PC-9 (cell line): Measurements from ENCODE around the gene KIF5A. TPM values are rescaled to one million over a fixed set of nuclear protein-coding genes. Genes with fewer than 3 reads are reported as not detected.
A peak's percentile ranks its signal among the peaks of the same experiment; 100 is the strongest.

Experiments
- BruUV-seq: library from RNA; stranded (reverse); fragments of 400-500 nt; replicated peaks from 2 replicates; lab custom pipeline; 2021; lab: Mats Ljungman, UMichigan
- CTCF ChIA-PET: fragments of 300-600 bp; sonication (Branson Sonifier 250); formaldehyde crosslinking; loops from one replicate; lab custom pipeline; 2022; ENCODE audit warnings: antibody characterized with exemption; lab: Charles Lee
- POLR2A ChIA-PET: fragments of 300-600 bp; sonication (Branson Sonifier 250); formaldehyde crosslinking; loops from one replicate; lab custom pipeline; 2022; ENCODE audit warnings: antibody characterized with exemption; ENCODE audit not compliant: unreplicated experiment; lab: Charles Lee
- DNase-seq, 2 experiments: peaks; one replicate each; pipeline versions ENCODE4 v3.0.0 to v3.0.0-alpha.2; 2015 to 2022; ENCODE audit warnings: mixed read lengths in 1 of 2
- H2AFZ ChIP-seq: fragments of 200-600 bp; sonication (generic); 2 replicates; pipeline ENCODE4 v1.8.1; 2017; ENCODE audit warnings: antibody characterized with exemption
- H3F3A ChIP-seq: fragments of 200-600 bp; sonication (generic); 2 replicates; pipeline ENCODE4 v1.8.1; 2017; ENCODE audit warnings: antibody characterized with exemption, mild to moderate bottlenecking, low read depth; ENCODE audit not compliant: insufficient read depth
- H3K27ac ChIP-seq: fragments of 200-600 bp; sonication (generic); 2 replicates; pipeline ENCODE4 v1.6.1; 2016; ENCODE audit warnings: mixed run types
- H3K27me3 ChIP-seq: fragments of 200-600 bp; sonication (generic); 2 replicates; pipeline ENCODE4 v1.6.1; 2016; ENCODE audit warnings: low read depth, mixed run types; ENCODE audit not compliant: insufficient read depth
- H3K36me3 ChIP-seq: fragments of 200-600 bp; sonication (generic); 2 replicates; pipeline ENCODE4 v1.6.1; 2016; ENCODE audit warnings: low read depth, mixed run types
- H3K4me1 ChIP-seq: fragments of 200-600 bp; sonication (generic); replicated peaks from 2 replicates; pipeline ENCODE4 v1.6.1; 2016; ENCODE audit warnings: mixed run types; ENCODE audit not compliant: insufficient read depth
- H3K4me2 ChIP-seq: fragments of 200-600 bp; sonication (generic); 2 replicates; pipeline ENCODE4 v1.6.1; 2017; ENCODE audit warnings: mixed run types
- H3K4me3 ChIP-seq: fragments of 200-600 bp; sonication (generic); 2 replicates; pipeline ENCODE4 v1.6.1; 2016; ENCODE audit warnings: mixed run types
- H3K79me2 ChIP-seq: fragments of 200-600 bp; sonication (generic); 2 replicates; pipeline ENCODE4 v1.6.1; 2017; ENCODE audit warnings: low read depth, mixed run types
- H3K9me2 ChIP-seq: fragments of 200-600 bp; sonication (generic); 2 replicates; pipeline ENCODE4 v1.8.1; 2017; ENCODE audit warnings: mild to moderate bottlenecking; ENCODE audit not compliant: insufficient read depth
- H3K9me3 ChIP-seq: fragments of 200-600 bp; sonication (generic); 2 replicates; pipeline ENCODE4 v1.8.1; 2016; ENCODE audit warnings: low read depth; ENCODE audit not compliant: insufficient read depth
- H4K20me1 ChIP-seq: fragments of 200-600 bp; sonication (generic); 2 replicates; pipeline ENCODE4 v1.8.1; 2017; ENCODE audit not compliant: insufficient read depth
- EZH2 ChIP-seq: fragments of 200-600 bp; sonication (generic); IDR thresholded peaks from 2 replicates; pipeline ENCODE4 v1.8.0; 2017; ENCODE audit warnings: antibody characterized with exemption, low read depth
- intact Hi-C: fragments of 100-400 bp; cut with micrococcal nuclease; formaldehyde crosslinking; loops from one replicate; pipeline ENCODE4 v1.10.0; 2022; ENCODE audit not compliant: unreplicated experiment
- total RNA-seq: library from RNA; stranded (reverse); gene quantifications from 2 replicates; pipeline ENCODE4 v1.2.3, GENCODE V29; 2021
- TF ChIP-seq, protein P1 (sequence below): fragments of 200-600 bp; sonication (generic); conservative IDR thresholded peaks from 2 replicates; pipeline ENCODE4 v1.6.1; 2017; ENCODE audit warnings: mixed run types, antibody characterized with exemption, mild to moderate bottlenecking, moderate library complexity

KIF5A gene
- total RNA-seq, 1 experiment from 2014 or later: 0.07 TPM

DNA sequence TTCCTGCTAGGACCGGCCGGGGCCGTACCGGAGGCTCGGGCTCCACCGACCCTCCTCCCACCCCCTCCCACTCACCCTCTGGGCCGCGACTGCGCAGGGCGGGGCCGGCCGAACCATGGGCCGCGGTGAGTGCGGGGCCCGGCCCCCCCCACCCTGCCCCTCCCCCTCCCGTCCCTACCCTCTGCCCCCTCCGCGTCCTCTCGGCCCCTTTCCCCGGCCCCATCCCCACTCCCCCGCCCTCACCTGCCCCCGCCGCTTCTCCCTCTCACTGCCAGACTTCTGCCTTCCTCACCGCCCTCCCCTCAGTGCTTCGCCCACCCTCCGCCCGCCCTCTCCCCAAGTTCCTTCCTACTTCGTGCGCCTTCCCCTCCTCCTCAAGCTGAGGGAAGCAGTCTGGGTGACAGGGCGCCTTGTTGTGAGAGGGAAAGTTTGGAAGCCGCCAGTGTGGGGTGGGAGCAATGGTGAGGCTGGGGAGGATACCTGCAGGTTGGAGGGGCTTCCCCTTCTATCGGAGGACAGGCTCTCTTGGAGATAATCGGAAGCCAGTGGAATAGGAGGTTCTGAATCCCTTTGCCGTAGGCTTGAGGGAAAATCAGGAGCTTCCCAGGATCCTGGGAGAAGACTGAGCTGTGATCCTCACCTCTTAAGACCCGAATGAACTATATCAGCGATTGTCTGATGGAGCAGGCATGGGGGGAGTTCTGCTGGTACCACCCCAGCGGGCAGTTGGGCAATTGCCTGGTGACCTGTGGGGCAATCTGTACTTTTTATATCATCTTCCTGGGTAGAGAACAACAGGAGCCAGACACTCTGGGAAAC lies 26.7 kb upstream of the KIF5A start:
- H4K20me1 ChIP-seq: peaks cover 35% of the 10 kb centered on the region
- peak overlapping the region; percentile 86 for H3K27ac ChIP-seq
- H3K4me1 ChIP-seq: peaks cover 31% of the 10 kb centered on the region
- peaks cover 17% of the 10 kb centered on the region for H3K36me3 ChIP-seq
- H3K27me3 ChIP-seq: no peaks in the 10 kb centered on the region
- TSS peak; percentile 38 for BruUV-seq
- no peak for DNase-seq
- no peaks in the 10 kb centered on the region for H3K9me3 ChIP-seq
- TF ChIP-seq EZH2: no peak
- TF ChIP-seq, protein P1, sequence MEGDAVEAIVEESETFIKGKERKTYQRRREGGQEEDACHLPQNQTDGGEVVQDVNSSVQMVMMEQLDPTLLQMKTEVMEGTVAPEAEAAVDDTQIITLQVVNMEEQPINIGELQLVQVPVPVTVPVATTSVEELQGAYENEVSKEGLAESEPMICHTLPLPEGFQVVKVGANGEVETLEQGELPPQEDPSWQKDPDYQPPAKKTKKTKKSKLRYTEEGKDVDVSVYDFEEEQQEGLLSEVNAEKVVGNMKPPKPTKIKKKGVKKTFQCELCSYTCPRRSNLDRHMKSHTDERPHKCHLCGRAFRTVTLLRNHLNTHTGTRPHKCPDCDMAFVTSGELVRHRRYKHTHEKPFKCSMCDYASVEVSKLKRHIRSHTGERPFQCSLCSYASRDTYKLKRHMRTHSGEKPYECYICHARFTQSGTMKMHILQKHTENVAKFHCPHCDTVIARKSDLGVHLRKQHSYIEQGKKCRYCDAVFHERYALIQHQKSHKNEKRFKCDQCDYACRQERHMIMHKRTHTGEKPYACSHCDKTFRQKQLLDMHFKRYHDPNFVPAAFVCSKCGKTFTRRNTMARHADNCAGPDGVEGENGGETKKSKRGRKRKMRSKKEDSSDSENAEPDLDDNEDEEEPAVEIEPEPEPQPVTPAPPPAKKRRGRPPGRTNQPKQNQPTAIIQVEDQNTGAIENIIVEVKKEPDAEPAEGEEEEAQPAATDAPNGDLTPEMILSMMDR: 0 out of 2 replicates have a peak, but pooled peaks have one; percentile 16
- POLR2A ChIA-PET: interaction anchor here (0.9 kb wide), 1 partner anchor 76 kb away, joined by 16 read pairs; no protein-coding TSS in a partner anchor
- H3K4me2 ChIP-seq: peak overlapping the region; percentile 88
- H3K4me3 ChIP-seq: peak overlapping the region; percentile 98
- no peaks in the 10 kb centered on the region for H3K9me2 ChIP-seq
- no peak overlapping the region for H2AFZ ChIP-seq
- CTCF ChIA-PET: interaction anchor here (0.6 kb wide), 1 partner anchor 50 kb away, joined by 8 read pairs; no protein-coding TSS in a partner anchor
- H3F3A ChIP-seq: peaks cover 40% of the 10 kb centered on the region
- H3K79me2 ChIP-seq: peaks cover 46% of the 10 kb centered on the region
- intact Hi-C loops: loop anchor here (2.0 kb wide), 2 partner anchors 24 to 230 kb away; partner anchors contain the start of genes CDK4 and DCTN2

DNA sequence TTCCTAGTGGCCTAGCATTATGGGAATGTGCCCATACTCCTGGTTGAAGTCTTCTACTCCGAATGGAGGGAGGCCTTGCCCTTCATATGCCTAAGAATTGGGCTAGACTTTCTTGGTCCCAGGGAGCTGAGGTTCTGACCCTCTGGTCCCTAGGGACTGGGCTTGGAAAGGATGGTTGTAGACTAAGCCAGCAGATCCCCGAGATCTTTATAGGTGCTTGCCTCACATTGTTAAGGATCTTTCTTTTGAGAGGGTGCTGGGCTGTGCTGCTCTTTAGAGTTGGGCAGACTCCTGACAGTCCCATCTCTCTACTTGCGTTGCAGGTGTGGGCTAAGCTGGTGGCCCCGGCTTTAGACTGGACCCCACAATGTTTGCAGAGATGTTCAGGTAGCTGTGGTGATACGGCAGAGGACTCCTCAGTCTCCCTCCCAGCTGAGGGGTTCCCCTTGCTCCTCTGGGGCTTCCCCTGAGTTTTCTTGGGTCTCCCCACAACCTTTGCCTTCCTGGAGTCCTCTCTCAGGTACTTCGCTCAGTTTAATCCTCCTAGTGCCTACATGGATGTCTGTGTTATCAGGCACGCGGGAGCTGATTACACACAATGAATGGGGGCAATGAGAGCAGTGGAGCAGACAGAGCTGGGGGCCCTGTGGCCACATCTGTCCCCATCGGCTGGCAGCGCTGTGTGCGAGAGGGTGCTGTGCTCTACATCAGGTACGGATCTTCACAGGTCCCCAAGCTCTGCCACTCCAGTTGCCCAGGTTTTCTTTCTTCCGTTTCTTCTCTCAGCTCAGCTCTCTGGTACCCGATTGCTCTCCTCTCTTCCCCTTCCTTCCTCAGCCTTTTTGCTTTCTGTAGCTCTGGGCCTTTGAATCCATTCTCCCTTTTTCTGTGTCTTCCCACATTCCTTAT lies 25.9 kb upstream of the KIF5A start:
- peaks cover 43% of the 10 kb centered on the region for H3F3A ChIP-seq
- no peaks in the 10 kb centered on the region for H3K9me3 ChIP-seq
- peak overlapping the region; percentile 98 for H3K4me3 ChIP-seq
- peak overlapping the region; percentile 88 for H3K4me2 ChIP-seq
- CTCF ChIA-PET: no interaction called here
- BruUV-seq: no TSS peak
- POLR2A ChIA-PET: interaction anchor here (0.6 to 0.9 kb wide), 3 partner anchors 11 to 77 kb away, joined by 3 to 16 read pairs (median 3); no protein-coding TSS in a partner anchor
- H3K27me3 ChIP-seq: no peaks in the 10 kb centered on the region
- intact Hi-C loops: loop anchor here (2.0 kb wide), 2 partner anchors 23 to 229 kb away; partner anchors contain the start of genes CDK4 and DCTN2
- peaks cover 37% of the 10 kb centered on the region for H3K79me2 ChIP-seq
- no peak for DNase-seq
- H3K27ac ChIP-seq: peak overlapping the region; percentile 68; the same call in 1 of the 2 replicates
- no peak overlapping the region for H2AFZ ChIP-seq
- H4K20me1 ChIP-seq: peaks cover 26% of the 10 kb centered on the region
- H3K4me1 ChIP-seq: peaks cover 23% of the 10 kb centered on the region
- TF ChIP-seq, protein P1: no peak
- no peak for TF ChIP-seq EZH2
- peaks cover 8% of the 10 kb centered on the region for H3K36me3 ChIP-seq
- H3K9me2 ChIP-seq: no peaks in the 10 kb centered on the region
